IMR-90 (cell line): Measurements from ENCODE around the gene OR1S2.

Experiments used
- BHLHE40 ChIP-seq: fragments of 150-350 bp; IDR thresholded peaks from 2 replicates; pipeline ENCODE4 v1.6.1; 2016; ENCODE audit warnings: mild to moderate bottlenecking, low read depth, low read length
- CEBPB ChIP-seq: IDR thresholded peaks from 2 replicates; pipeline ENCODE4 v1.6.1; 2012; ENCODE audit warnings: low read depth, low read length, improper control_type of control experiment
- CTCF ChIP-seq: conservative IDR thresholded peaks from 2 replicates; pipeline ENCODE4 v1.5.1; 2012; ENCODE audit warnings: mild to moderate bottlenecking, low read depth, low read length, improper control_type of control experiment
- MXI1 ChIP-seq: IDR thresholded peaks from 2 replicates; pipeline ENCODE4 v1.6.1; 2012; ENCODE audit warnings: low read depth, mild to moderate bottlenecking, low read length, moderate library complexity, borderline replicate concordance
- POLR2A ChIP-seq: IDR thresholded peaks from 2 replicates; pipeline ENCODE4 v1.6.1; 2012; ENCODE audit warnings: mild to moderate bottlenecking, low read depth, low read length
- RAD21 ChIP-seq: IDR thresholded peaks from 2 replicates; pipeline ENCODE4 v1.6.1; 2012; ENCODE audit warnings: low read length, improper control_type of control experiment
- RCOR1 ChIP-seq: IDR thresholded peaks from 2 replicates; pipeline ENCODE4 v1.6.1; 2012; ENCODE audit warnings: mild to moderate bottlenecking, low read length, improper control_type of control experiment; ENCODE audit not compliant: insufficient replicate concordance
- RFX5 ChIP-seq: IDR thresholded peaks from 2 replicates; pipeline ENCODE4 v1.8.0; 2012; ENCODE audit warnings: low read depth, mild to moderate bottlenecking, low read length, moderate library complexity
- USF2 ChIP-seq: fragments of 150-350 bp; IDR thresholded peaks from 2 replicates; pipeline ENCODE4 v1.6.1; 2017; ENCODE audit warnings: mild to moderate bottlenecking, antibody characterized with exemption, low read length, low read depth

GRCh38 chr11:58164990-58165389 is 39.0 kb downstream of the OR1S2 start:
- no peak for TF ChIP-seq POLR2A
- no peak for TF ChIP-seq CTCF
- no peak for TF ChIP-seq RAD21
- TF ChIP-seq RFX5: no peak
- no peak for TF ChIP-seq RCOR1
- TF ChIP-seq USF2: no peak
- no peak for TF ChIP-seq BHLHE40
- TF ChIP-seq MXI1: no peak
- TF ChIP-seq CEBPB: no peak
